Effector CD4-positive, alpha-beta T cell (primary cell): ENCODE results near the gene ZCWPW1.

Experiments used
- DNase-seq: peaks from one replicate; pipeline ENCODE4 v3.0.0-alpha.2; 2020
- total RNA-seq: gene quantifications from one replicate; lab custom pipeline; 2026; lab: John Stamatoyannopoulos, UW

The ZCWPW1 gene
- total RNA-seq: 11.8 reads per million, percentile 35 among the genes with 10 or more reads in this experiment

DNA sequence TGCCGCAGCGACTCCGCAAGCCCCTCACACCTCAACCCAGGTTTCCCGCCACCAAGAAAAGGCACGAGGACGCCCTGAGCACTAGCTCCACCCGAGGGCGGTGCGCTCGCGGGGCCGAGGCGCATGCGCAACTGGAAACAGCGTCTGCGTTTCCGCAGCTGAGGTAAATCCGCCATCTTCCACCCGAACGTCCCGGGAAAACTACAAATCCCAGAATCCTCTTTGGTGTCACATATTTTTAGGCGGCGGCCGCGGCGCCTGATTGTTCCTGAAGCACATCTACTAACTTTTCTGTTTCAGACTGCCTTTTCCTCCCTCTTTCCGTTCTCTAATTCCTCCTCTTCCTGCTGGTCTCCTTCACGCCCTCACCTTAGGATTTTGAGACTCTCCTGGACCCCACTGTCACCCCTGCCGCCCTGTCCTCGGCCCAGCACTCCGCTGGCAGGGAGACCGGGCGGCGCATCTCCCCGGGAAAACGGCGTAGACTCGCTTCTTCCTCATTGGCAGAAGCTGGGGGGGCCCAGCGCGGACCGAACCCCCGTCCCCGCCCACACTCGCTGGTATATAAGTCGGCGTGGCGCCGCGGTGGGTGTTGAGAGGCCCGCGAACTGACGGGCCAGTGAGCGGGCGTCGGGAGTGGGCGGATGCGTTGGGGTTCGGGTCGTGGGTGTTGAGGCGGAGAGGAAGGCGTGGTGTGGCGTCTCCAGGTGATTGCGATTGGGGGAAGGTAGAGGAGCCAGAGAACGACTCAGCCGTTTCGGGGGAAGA, at the start of gene ZCWPW1:
TSS of gene ZCWPW1 (minus strand) at position 505 of the 768 bp plus-strand sequence. CDS start 8,054 bp downstream, outside the sequence.
- DNase-seq: peak; percentile 94

DNA sequence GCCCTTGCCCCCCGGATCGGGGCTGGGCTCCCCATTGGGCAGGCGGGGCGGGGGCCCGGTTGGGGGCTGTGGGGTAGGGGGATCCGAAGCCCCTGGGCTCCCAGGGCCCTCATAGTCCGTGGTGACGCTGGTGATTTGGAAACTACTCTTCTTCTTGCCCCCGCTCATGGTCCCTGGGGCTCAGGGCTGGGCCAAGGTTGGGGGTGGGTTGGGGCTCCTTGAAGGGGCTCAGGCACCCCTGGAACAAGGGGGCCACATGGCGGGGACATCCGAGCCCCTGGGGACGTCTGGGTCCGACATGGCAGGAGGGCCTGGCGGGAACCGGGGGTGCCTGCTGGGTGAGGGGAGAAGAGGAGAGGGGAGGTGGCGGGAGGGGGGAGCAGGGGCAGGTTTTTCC, 49.4 kb upstream of the ZCWPW1 start:
- no peak for DNase-seq

DNA sequence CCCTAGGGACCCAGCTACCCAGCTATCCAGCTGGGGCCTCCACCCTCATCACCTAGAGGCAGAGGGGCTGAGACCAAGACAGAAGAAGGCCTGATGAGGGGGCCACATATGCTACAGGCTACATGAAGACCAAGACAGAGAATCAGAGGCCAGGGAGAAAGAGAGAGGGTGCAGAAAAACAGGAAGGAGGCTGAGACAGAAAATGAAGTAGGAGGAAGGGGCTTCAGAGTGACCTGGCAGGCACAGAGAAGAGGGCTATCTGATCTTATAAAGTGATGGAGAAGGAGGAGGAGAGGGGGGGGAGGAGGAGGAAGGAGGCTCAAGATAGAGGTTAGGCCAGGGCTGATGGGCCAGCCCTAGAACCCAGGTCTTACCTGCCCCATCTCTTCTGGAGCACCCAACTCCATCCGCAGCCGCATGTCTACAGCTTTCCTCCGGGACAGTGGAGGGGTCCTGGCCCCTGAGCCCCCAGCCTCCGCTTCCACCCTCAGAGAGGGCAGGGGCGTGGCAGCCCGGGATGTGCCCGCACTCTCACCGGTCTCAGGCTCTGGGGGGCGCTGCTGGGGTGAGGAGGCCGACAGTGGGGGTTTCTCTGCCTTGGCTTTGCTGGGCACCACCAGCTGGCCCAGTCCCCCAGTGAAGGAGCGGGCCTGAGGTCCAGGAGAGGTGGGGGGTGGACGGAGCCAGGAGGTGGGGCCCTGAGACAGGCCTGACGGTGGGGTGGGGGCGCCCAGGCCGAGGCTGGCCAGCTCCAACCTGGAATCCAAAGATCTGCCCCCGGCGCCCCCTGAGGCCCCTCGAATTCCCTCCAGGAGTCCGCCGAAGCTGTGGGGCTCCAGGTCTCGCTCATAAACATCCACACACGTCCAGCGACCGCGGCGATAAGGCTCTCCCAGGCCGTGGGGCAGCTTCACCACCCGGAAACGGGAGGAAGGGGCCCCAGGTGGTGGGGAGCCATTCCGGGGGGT, 48.7 kb upstream of the ZCWPW1 start:
- DNase-seq: peak; percentile 31

DNA sequence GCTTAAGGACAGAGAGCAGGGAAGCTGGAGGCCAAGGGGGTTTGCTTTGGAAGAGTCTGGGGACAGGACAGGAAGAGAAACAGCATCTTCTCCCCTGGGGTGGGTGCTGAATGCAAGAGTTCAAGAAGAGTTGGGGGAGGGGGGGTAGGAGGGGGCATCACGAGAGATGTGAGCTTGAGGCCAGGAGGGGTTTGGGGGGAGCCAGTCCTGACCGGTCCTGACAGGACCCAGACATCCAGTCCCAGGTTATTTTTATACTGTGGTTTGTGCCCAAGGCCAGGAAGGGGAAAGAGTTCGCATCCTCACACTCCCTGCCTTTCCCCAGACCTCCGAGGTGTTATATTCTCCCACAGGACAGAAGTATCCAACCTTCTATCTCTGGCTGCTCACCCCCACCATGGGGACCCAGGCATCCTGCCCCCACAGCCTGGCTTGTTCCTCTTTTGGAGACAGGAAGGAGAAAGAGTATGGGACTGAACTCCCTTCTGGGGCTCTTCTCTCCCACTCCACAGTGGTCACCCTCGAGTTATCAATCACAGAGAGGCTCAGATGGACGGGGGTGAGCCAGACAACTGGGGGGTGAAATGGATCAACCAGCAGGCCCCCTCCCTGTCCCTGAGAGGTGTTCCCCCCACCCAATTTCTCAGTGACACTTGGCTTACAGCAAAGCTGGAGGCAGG, 47.7 kb upstream of the ZCWPW1 start:
- no peak for DNase-seq

- no peak for DNase-seq
These were observed 47.0 kb upstream of the ZCWPW1 start for GRCh38 chr7:100475549-100475948.

- no peak for DNase-seq
These were observed 44.5 kb upstream of the ZCWPW1 start for GRCh38 chr7:100472854-100473499.

GRCh38 chr7:100472121-100472851, 43.8 kb upstream of the ZCWPW1 start:
- no peak for DNase-seq

DNA sequence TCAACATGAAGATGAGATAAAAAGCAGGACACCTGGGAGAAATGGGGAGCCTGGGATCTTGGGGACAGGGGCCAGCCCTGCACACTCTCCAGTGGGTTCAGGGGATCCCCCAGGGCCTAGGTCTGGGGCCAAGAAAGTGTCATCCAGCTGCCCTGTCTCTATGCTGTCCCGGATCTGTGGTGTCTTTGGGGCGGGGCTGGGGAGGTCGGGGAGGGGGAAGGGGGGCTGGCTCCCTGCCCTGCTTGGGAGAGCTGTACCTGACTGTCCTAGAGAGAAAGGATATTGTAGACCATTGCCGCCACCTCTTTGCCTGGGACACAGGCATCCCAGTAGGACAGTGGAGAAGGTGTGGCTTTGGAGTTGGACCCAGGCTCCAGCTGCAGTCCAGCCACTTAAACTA, 42.5 kb upstream of the ZCWPW1 start:
- DNase-seq: no peak

GRCh38 chr7:100469227-100470044, 40.9 kb upstream of the ZCWPW1 start:
- peak; percentile 83 for DNase-seq

DNA sequence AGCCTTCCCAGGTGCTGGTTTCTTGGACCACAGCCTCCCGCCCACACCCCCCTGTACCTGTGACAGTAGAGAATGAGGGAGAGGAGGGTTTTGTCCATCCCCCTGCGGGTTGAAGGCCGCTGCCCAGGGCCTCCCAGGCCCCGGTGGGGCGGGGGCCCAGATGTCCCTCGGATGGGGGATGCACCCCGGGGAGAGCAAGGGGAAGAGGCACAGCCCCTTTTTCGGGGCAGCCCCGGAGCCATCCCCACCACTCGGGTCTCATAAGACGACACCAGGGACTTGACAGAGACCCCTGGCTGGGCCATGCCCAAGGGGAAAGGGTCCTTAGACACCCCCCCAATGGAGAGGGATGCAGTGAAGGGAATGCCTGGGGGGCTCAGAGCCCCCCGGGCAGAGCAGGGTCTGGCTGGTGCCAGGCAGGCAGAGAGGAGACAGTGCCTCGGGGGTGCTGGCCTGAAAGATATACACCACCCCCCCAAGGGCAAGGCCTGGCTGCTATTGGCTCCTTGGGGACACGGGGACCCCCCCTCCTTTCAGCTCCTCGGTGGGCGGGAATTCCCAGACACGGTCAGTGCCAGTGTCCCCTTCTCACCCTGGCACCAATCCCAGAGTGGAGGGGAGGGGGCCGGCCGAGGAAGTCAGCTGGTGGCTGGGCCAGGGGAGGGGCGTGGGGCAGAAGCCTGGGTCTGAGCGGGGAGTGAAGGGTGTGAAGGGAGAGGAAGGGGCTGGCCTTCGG, 39.3 kb upstream of the ZCWPW1 start:
- DNase-seq: no peak

DNA sequence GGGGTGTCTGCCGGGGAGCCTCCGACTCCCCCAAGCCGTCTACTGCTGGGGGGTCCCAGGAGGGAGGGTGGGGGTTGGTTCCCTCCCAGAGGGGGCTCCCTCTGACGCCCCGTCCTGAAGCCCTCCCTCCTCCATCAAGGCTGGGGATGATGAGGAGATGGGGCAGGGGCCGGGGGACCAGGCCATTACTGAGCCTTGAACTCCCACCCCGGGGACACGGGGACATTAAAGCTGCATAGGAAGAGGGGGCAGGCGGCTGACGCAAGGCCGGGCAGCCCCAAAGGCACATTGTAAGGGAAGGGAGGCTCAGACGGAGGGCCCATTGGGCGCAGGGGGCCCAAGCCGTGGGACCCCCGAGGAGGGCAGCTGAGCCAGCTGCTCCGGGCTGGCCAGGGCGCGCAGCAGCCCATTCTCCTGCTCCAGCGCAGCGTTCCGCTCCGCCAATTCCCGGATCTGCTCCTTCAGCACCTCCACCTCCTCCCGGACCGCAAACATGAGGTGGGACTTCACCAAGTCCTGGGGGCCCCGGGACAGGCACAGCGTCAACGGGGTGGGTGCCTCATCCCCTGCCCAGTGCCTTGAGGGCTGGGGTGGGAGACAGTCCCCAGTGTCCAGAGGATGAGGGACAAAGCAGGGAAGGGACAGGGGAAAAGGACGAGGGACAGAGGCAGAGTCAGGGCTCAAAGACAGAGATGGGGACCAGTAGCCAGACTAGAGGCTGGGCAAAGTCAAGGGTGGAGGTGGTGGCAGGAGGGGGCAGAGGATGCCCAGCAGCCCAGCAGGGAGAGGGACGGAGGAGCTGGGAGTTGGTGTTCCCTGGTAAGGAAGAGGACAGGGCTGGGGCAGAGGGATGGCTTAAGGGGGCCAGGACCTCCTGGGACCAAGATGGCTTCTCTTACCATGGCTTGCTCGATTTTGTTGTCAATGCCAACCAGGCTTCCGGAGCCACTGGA, 38.4 kb upstream of the ZCWPW1 start:
- no peak for DNase-seq

GRCh38 chr7:100465702-100466311, 37.3 kb upstream of the ZCWPW1 start:
- DNase-seq: no peak

DNA sequence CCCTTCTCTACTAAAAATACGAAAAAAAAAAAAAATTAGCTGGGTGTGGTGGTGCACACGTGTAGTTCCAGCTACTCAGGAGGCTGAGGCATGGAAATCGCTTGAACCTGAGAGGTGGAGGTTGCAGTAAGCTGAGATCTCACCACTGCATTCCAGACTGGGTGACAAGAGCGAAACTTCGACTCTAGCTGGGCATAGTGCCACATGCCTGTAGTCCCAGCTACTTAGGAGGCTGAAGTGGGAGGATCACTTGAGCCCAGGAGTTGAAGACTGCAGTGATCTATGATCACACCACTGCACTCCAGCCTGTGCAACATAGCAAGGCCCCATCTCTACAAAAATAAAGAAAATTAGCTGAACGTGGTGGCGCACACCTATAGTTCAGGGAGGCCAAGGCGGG, 36.8 kb upstream of the ZCWPW1 start:
- no peak for DNase-seq

DNA sequence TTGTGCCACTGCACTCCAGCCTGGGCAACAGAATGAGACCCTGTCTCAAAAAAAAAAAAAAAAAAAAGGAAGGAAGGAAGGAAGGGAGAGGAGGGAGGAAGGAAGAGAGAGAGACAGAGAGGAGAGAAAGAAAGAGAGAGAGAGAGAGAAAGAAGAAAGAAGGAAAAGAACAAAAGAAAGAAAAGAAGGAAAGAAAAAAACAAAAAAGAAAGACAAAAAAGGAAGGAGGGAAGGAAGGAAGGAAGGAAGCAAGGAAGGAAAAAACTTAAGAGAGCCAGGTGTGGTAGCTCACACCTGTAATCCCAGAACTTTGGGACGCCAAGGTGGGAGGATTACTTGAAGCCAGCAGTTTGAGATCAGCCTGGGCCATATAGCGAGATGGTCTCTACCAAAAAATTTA, 36.3 kb upstream of the ZCWPW1 start:
- no peak for DNase-seq

DNA sequence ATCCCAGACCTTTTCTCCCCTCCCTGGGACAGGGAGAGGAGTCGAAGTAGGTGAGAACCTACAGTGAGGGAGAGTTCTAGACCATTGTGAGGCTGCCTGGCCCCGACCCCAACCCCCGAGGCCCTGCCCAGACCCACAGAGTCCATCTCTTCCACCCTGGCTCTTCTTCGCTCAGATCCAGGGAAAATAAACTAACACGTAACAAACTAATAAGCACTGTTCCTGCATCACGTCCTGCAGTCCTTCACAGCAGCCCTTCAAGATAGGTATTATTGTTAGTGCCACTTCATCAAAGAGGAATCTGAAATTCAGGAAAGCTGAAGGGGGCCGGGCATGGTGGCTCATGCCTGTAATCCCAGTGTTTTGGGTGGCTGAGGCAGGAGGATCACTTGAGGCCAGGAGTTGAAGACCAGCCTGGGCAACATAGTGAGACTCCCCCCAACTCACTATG, 35.7 kb upstream of the ZCWPW1 start, which contains the start of gene SPACDR:
TSS of gene SPACDR (minus strand) at position 51 of the 451 bp plus-strand sequence. CDS start 235 bp downstream, outside the sequence.
- DNase-seq: no peak

DNA sequence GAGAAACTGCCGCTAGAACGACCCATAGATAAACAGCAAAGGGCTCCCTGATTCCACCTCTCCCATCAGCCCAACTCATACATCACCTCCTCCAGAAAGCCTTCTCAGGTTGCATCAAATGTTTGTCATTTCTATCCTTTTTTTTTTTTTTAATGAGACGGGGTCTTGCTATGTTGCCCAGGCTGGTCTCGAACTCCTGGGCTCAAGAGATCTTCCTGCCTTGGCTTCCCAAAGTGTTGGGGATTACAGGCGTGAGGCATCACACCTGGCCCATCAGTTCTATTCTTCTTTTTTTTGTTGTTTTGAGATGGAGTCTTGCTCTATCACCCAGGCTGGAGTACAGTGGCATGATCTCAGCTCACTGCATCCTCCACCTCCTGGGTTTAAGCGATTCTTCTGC, 28.5 kb upstream of the ZCWPW1 start:
- no peak for DNase-seq

GRCh38 chr7:100456562-100456961, 28.1 kb upstream of the ZCWPW1 start:
- DNase-seq: no peak

DNA sequence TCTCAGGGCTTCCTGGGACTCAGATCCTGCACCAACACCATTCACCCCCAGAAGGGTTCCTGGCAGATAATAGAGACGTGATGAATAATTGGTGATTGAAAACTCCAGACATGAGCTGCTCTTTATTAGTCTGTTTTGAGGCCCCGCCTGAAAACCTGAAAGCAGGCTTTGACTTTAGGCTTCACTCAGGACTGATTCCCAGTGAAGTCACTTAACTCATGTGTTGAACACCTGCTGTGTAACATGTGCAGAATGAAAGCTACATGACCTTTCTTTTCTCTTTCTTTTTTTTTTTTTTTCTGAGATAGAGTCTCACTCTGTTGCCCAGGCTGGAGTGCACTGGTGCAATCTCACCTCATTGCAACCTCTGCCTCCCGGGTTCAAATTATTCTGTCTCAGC, 26.7 kb upstream of the ZCWPW1 start:
- DNase-seq: no peak
